GM12891 (cell line): ENCODE data around the gene MEGF6.
"Not testable (repeated sequence)": the region's sequence is repeated elsewhere in the genome, so short reads cannot be mapped to it uniquely, and the experiment has no call there.

ENCODE experiments used
- PAX5 ChIP-seq: IDR thresholded peaks from 2 replicates; pipeline ENCODE4 v1.6.1; 2011; ENCODE audit warnings: low read length, moderate library complexity, mild to moderate bottlenecking; ENCODE audit not compliant: insufficient read depth, severe bottlenecking
- POLR2A ChIP-seq: IDR thresholded peaks from 2 replicates; pipeline ENCODE4 v1.6.1; 2011; ENCODE audit warnings: low read depth, low read length, control low read depth
- POLR2AphosphoS5 ChIP-seq: IDR thresholded peaks from 2 replicates; pipeline ENCODE4 v1.6.1; 2011; ENCODE audit warnings: low read depth, low read length, control low read depth
- SPI1 ChIP-seq: IDR thresholded peaks from 2 replicates; pipeline ENCODE4 v1.6.1; 2011; ENCODE audit warnings: low read depth, low read length, control low read depth
- TAF1 ChIP-seq: IDR thresholded peaks from 2 replicates; pipeline ENCODE4 v1.6.1; 2011; ENCODE audit warnings: low read depth, low read length, control low read depth

DNA sequence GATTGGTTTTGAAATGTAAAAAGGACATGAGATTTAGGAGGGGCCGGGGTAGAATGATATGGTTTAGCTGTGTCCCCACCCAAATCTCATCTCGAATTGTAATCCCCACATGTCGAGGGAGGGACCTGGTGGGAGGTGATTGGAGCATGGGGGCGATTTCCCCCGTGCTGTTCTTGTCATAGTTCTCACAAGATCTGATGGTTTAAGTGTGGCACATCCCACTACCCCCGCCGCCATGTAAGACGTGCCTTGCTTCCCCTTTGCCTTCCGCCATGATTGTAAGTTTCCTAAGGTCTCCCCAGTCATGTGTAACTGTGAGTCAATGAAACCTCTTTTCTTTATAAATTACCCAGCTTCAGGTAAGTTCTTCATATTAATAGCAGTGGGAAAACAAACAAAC is 10.8 kb upstream of the MEGF6 start:
- not testable (repeated sequence) for TF ChIP-seq POLR2A, POLR2AphosphoS5, SPI1, TAF1, PAX5
